ENCODE measurements around the gene MAP1B. TPM values are rescaled to one million over a fixed set of nuclear protein-coding genes. Genes with fewer than 3 reads are reported as not detected.

MAP1B gene
- polyA plus RNA-seq, 3 donors = 13.3 to 16.2 (median 15.1) TPM

DNA sequence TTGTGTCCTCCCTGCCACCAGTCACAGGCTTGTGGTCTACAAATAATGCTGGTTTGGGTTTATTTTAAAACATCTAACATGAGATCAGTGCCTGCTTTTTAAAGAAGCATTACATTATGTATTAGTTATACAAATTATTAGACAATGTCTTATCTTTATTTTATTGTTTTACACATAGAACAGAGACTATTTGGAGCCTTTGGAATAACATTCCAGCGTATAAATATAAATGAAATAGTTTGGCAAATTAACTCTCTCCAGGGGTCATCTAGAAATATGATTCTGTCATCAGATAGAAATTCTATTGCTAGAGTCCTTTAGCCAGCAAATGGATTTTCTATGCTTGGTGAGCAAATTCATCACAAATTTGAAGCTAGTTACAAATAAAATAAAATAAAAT, 22.4 kb downstream of the MAP1B start:
- DNase-seq = no peak

- DNase-seq = no peak
Measured at GRCh38 chr5:72130351-72130761, 23.1 kb downstream of the MAP1B start.

GRCh38 chr5:72133212-72133990, 26.1 kb downstream of the MAP1B start:
- DNase-seq = no peak

DNA sequence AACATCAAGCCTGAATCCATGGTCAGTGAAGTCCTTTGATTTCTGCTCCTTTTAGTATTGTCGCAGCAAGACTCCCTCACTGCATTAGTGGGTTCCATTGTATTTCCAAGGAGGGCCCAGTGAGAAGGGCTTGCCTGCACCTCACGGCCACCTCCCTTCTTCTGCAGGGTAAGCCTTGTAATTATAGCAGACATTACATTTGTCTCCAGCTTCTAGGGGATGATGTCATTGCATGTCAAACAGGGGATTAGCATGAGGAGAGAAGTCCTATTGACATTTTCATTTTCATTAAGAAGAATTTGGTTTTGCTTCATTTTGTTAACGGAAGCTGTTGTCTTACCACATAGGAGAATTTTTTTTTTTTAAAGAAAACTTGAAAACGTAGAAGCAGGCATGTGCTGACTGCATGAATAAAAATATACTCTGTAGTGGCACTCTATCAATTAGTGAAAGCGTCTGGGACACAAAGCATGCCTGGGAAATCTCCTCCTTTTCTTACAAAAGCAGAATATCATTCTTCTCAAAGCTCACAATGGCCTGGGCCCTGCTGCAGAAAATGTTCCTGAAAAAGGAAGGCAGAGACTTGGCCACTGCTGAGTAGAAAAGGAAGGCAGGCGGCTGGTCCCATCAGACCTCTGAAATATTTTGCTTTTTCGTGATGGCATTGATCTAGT, 27.1 kb downstream of the MAP1B start:
- no peak for DNase-seq

DNA sequence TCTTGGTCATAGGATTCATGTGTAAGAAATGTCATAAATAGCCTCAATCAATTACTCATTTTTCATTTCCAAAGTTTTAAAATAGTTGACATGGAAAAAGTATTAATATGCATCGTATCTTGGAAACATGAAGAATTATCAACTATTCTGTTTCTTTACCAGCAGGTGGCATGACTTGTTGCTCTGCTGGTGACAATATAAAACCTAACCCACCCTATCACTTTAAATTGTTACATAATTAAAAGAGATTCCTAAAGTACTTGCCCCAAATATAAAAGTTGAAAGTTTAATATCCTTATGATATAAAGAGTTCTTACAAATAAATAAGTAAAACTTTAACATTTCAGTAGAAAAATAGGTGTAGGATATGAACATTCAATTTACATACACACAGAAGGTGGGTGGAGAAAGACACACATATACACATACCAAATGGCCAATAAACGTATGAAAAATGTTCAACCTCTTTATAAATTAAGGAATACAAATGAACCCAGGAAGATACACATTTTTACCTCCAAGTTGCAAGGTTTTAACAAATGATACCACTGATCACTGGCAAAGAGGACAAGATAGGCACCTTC, 30.6 kb downstream of the MAP1B start:
- DNase-seq = no peak

DNA sequence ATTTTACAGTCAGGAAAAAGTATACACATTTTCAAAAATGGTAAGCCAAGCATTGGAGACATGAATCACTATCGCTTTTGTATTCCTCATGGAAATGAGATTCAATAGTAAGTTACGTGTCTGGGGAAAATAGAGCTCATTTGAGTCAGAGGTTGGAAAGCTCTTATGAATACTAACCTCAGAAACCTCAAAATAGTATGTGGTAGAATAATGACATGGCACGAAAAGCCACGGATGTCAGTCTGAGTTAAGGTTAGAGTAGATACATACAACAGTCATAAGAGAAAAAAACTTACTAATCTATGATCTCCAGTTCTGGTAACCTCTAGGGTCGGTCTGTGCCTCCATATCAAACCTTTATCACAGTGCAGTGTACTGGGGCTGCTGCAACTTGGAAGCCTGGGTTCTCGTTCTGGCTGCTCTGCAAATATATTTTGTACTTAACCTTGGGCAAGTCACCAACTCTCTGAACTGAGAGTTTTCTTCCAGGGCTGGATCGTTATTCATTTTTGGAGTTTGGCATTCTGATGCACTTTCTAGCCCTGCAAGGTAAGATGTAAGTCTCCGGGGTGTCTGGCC, 31.8 kb downstream of the MAP1B start:
- DNase-seq = no peak

DNA sequence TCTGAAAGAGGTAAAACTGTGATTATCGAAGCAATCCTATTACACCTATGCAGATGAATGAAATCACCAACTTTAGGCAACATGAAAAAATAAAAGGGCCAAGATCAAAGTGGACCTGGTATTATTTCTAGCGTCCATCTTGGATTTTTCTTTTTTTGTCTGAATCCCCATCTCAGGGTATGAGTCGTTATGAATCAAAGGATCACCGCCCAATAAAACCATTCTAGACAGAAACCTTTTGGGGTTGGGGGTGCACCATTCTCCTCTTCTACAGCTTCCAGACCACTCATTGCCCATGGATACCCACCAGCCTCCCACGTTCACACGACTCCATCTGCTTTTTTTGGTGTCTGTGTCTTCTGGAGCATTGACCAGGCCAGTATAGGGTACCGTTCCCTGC, 33.4 kb downstream of the MAP1B start:
- DNase-seq = no peak

DNA sequence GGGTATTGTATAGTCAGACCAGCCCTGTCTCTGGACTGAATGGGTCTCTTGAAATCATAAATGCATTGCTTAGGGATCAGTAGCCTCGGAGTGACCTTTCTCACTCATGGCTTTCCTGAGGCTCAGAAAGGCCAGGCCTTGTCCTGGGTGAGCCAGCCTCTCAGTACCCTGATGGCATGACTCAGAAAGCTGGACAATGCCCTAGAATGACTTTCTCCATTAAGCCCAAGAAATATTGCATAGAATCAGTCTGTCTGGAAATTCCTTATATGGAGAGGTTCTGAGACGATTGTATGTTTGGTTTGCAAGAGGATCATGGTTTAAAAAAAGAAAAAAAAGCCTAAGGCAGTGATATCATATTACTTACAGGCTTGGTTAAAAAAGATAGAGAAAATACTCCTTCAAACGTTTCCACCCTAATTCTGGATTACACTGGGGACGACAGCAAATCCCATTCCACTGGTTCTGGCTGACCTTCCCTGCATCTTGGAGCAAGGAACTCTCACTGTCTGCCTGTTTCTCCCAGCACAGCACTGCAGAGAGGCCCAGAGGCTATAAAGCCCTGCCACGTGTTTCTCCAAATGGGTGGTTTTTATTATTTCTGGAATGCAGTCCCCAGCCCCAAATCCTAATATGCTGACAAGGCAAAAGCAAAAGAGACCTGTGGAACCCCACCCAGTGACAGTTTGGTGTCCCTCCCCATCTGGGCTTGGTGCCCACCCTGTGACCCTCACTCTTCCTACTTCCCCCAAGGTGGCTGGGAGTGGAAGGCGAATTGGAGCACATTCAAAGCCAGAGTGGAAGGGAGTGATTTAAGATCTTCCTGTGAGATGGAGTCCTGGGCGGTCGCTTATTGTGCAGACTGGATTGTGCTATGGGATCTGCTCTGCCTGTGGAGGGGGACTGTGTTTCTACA, 34.4 kb downstream of the MAP1B start:
- DNase-seq = peak; percentile 47

DNA sequence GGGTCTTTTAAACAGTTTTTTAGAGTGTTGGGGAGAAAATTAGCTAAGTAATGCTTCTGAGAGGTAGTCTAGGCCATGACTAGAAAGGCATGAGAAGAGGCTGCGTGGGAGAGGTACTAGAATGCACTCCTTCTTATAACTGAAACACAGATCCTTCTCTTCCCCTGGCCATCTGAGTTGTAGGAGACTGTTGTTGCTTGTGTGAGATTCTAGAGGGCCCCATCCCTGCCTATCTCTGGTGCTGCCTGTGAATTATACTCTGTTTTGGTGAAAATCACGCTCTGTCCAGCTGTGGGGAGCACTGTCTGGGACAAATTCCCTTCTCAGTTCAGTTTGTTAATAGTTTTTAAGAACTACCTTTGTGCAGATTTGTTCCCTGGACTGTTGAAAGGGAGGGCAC, 37.5 kb downstream of the MAP1B start:
- no peak for DNase-seq

DNA sequence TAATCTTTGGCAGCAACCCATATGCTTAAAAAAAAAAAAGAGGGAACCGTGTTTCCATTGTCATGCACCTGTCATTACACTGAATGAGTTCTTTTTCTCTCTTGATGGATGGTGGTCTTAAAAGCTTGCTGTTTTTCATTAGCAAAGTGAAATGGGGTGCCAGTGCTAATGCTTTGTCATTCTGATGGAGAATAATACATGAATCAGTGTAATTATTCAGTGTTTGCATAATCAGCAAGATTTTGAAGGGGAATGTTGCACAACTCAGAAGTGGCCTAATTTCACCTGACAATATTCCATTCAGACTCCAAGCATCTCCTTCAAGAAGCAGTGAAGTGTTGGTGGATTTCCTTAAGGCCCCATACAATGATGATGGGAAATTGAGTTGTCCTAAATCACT, 38.1 kb downstream of the MAP1B start:
- no peak for DNase-seq

GRCh38 chr5:72146056-72146455, 38.8 kb downstream of the MAP1B start:
- no peak for DNase-seq

- DNase-seq = no peak
Measured at GRCh38 chr5:72147569-72147968, 40.3 kb downstream of the MAP1B start.

GRCh38 chr5:72149742-72150141, 42.5 kb downstream of the MAP1B start:
- DNase-seq = no peak

- DNase-seq = no peak
Measured at GRCh38 chr5:72151169-72151568, 43.9 kb downstream of the MAP1B start.

DNA sequence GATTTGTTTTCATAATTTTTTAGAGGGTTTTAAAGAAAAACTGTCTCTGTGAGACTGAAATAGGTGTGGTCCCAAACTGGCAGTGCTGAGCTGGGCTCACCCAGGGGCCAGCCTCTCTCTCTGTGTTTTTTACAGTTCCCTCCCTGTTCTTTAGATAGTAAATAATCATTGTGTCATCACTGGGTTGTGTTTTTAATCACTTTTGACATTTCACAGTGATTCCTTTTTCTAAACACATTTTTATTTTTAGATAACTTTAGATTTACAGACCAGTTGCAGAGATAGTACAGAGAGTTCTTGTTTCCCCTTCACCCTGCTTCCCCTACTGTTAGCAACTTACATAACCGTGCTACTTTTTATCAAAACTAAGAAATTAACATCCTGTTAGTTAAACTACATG, 44.4 kb downstream of the MAP1B start:
- DNase-seq = no peak

GRCh38 chr5:72152545-72152944, 45.3 kb downstream of the MAP1B start:
- DNase-seq = no peak

DNA sequence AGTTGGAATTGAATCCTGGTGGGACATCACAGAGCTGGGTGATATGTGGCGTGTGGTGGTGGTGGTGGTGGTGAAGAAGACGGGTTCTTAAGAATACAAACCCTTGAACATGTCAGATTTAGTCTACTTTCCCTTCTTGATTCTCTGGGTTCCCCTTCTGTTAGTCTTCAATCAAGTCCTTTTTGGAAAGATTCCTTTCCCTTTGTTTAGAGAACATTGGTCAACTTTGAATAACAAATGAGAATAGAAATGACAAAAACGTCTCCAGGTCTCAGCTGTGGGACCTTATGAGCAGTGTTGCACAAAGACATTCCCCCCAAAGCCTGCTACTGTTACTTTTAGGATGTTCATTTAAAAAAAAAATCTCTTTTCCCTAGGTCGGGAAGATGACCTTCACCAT, 46.3 kb downstream of the MAP1B start:
- no peak for DNase-seq

DNA sequence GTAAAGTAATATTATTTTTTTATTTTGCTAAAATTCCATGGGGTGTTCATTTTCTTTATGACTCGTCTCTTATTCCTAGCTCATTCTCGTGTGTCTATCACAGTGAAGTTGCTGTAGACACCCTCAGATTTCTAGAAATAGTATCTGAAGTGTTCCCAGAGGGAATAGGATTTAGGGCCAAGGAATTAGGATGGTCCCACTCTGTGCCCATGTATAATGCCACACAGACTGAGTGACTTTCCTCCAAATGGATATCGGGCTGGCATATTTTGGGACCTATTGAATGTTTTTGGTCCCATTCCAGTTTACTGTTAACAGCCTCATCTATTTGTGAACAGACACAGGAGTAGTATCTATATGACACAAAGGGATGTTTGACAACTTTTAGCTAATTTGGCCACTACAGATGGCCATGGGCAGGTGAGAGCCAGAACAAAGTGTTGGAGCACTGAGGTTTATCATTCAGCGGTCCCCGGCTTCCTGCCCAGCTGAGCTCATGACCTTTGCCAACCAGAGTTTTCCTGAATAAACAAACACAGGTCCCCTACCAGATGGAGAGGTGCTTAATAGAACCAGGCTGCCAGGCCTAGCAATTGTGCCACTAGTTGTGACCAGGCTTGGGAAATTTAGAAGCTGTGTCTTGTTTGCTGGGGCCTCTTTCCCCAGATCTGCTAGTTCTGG, 46.9 kb downstream of the MAP1B start:
- DNase-seq = no peak

GRCh38 chr5:72156946-72157624, 49.8 kb downstream of the MAP1B start:
- peak; percentile 38 for DNase-seq

- no peak for DNase-seq
Measured at GRCh38 chr5:72157625-72157962, 50.3 kb downstream of the MAP1B start.

GRCh38 chr5:72159501-72159911, 52.2 kb downstream of the MAP1B start:
- no peak for DNase-seq

Measured in renal pelvis (tissue), 4 donors.